ENCODE results near the gene TJP1.
A peak's percentile ranks its signal among the peaks of the same experiment; 100 is the strongest.
"Not testable (repeated sequence)": the region's sequence is repeated elsewhere in the genome, so short reads cannot be mapped to it uniquely, and the experiment has no call there.

Gene TJP1

GRCh38 chr15:29681166-29681845 is 141.0 kb downstream of the TJP1 start:
- DNase-seq (ENCODE audit: low read depth), result no peak

DNA sequence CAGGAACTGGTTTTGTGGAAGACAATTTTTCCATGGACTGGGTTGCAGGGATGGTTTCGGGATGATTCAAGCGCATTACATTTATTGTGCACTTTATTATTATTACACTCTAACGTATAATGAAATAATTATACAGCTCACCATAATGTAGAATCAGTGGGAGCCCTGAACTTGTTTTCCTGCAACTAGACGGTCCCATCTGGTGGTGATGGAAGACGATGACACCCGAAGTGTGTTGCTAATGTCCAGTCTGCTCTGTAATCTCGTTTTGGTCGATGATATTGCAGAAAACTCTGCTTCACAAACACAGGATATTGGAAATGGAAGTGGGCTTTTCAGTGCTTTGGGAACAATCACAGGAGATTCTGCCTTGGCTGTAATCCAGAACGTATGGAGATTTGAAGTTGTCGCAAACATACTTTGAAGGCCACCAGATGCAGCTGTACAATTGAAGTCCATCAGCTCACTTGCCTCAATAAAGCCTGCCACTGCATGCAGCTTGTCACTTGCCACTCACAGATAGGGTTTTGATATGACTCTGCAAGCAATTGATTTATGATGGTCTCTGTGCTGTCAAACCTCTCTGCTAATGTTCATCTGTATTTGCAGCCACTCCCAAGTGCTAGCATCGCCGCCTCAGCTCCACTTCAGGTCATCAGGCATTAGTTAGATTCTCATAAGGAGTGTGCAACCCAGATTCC is 141.7 kb downstream of the TJP1 start:
- no peak for DNase-seq (ENCODE audit: low read depth)

DNA sequence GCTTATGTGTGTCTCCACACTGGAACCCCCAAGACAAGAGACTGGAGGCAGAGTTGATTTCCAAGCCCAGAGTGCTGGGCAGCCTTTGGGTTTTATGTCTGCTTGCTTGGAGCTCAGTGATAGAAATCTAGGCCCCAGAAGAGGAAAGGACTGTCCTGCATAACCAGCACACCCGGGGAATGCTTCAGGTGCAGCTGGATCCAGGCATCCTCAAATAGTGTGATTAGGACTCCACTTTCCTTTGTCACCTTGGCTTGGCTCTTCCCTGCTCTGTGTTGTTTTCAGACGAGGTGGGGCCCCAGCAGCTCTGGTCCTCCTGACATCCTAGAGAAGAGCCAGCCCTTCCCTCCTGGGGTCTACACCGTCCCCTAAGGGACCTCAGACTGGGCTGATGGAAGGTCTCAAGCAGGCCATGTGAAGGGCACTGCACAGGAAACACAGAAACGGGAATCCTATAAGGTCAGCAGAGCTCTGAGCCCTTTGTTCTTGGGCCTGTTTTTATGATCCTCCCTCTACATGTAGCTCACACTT is 143.7 kb downstream of the TJP1 start:
- no peak for DNase-seq (ENCODE audit: low read depth)

DNA sequence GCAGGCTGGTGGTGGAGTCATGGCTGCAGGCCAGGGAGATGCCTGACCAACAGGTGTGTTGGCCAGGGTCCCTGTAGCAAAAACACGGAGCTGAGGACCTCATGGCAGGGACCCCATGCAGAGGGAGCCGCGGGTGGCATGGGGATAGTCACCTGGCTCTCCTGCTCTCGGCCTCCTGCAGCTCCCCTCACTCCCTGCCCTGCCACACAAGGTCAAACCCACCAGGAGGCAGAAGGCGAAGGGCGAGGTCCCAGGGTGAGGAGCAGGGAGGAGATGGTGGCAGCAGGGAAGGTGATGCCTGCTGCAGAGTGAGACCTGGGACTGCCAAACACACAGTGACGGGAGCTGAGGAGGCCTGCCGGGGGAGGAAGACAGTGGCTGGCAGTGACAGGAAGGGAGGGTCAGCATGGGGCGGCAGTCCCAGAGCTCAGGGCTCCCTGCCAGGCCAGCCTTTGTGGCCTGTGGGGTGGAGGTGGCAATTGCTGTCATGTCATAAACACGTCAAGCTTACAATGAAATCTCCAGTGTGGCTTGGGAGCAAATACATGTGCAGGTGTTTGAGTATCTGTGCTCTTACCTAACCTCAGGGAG is 144.3 kb downstream of the TJP1 start:
- no peak for DNase-seq (ENCODE audit: low read depth)

DNA sequence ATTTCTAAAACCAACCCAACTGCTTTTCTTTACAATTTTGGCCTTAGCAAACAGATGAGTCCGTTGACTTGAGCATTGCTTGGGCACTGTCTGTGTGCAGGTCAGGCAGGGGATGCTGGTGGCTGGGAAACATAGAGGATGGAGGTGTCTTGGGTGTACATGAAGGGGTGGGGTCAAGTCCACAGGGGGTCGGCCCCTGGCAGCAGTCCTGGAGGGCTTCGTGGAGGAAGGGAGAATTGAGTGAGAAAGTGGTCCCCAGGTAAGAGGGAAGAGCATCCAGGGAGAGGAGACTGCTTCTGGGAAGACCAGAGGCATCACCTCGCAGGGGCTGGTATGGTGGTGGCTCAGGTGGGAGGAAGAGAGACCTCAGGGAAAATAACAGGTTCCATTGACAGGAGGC is 144.8 kb downstream of the TJP1 start:
- no peak for DNase-seq (ENCODE audit: low read depth)

DNA sequence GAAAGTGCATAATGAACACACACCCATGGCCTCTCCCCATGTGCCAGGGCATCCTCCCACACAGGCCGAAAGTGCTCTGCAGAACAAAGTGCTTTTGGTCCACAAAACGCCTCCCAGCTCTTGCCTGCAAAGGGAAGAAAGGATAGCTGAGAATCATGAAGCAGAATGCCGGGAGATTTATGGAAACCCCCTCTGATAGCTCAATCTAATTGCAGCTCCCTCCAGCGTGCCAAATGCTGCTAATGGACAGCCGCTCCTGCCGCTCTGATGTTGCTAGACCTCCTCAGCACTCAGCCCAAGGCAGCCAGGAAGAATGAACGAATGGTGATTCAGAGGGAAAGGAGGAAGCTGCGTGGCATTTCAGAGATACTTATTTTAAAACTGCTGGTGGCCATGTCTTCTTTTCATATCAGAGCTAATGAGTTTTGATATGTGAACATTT is 145.3 kb downstream of the TJP1 start:
- DNase-seq (ENCODE audit: low read depth), result no peak

DNA sequence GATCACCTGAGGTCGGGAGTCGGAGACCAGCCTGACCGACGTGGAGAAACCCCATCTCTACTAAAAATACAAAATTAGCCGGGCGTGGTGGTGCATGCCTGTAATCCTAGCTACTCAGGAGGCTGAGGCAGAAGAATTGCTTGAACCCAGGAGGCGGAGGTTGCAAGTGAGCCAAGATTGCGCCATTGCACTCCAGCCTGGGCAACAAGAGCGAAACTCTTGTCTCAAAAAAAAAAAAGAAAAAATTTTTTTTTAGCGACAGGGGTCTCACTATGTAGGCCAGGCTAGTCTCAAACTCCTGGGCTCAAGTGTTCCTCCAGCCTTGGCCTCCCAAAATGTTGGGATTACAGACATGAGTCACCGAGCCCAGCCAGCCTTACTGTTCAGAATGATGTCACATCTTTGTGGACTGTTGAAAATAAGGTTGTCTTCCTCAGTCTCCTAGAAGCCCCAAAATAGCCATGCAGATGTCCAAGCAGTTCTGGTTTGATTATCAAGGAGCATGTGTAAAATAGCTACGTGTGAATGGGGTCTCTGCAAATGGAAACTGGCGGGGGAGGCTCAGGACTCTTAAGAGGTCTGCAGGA is 145.8 kb downstream of the TJP1 start:
- not testable (repeated sequence) for DNase-seq (ENCODE audit: low read depth)

GRCh38 chr15:29675791-29676301 is 146.4 kb downstream of the TJP1 start:
- no peak for DNase-seq (ENCODE audit: low read depth)

GRCh38 chr15:29674661-29675533 is 147.4 kb downstream of the TJP1 start:
- no peak for DNase-seq (ENCODE audit: low read depth)

GRCh38 chr15:29672923-29673809 is 149.1 kb downstream of the TJP1 start:
- no peak for DNase-seq (ENCODE audit: low read depth)

GRCh38 chr15:29672446-29672845 is 149.8 kb downstream of the TJP1 start:
- no peak for DNase-seq (ENCODE audit: low read depth)

DNA sequence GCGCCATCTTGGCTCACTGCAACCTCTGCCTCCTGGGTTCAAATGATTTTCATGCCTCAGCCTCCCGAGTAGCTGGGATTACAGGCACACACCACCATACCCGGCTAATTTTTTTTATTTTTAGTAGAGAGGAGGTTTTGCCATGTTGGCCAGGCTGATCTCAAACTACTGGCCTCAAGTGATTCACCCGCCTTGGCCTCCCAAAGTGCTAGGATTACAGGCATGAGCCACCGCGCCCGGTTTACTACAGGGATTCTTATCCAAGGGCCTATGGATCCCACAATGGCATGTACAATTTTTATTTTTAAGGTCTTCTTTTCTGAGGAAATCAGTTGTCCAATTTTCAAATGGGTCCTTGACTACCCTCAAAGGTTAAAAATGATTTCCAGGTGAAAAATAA is 150.2 kb downstream of the TJP1 start:
- not testable (repeated sequence) for DNase-seq (ENCODE audit: low read depth)

DNA sequence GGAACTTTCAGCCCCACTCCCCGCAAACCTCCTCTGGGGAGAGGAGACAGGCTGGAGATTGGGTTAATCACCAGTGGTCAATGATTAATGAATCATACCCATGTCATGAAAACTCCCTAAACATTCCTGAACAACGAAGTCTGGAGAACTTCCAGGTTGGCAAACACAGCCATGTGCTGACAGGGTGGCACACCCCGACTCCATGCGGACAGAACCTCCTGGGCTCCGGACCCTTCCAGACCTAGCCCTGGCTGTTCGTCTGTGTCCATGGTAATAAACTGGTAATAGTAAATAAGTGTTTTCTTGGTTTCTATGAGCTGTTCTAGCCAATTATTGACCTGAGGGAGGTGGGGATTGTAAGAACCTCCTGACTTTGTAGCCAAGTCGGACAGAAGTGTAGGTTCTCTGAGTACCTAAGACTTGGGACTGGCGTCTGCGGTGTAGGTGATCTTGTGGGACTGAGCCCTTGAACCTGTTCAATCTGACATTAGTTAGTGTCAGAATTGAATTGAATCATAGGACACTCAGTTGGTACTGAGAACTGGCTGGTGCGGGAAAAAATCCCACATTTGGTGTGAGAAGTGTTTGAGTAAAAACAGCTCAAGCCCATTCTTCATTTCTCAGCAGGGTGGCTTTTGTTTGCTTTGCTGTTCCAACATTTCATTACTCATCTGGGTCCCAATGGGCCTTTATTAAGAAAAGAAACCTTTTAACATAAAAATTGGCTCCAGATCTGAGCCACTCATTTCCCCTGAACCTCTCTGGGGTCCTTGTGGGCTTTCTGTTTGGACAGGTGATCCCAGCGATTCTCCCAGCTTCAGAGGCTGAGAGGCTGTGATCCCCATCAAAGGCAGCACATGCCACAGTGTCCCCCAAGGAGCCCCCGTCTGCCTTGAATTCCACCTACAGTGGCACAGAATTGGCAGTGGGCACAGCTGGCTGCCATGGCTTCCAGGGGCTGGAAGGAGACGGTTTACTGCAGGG is 151.0 kb downstream of the TJP1 start:
- DNase-seq (ENCODE audit: low read depth), result no peak

DNA sequence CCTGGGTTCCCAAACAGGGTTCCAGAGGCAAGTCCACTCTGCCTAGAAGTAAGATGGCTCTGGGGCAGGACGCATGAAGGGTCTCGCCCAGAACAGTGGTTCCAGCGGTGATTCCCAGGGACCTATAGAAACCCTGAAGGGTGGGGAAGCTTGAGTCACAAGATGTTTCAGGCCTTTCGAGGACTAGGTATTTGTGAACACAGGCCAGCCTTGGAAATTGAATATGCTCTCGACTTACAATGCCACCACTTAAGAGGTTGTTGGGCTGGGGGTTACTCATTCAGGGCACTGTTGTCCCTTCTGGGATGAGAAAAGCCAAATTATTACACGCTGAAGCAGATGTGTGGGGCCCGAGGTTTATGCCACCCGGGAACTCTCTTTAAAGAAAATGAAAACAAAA is 152.0 kb downstream of the TJP1 start:
- DNase-seq (ENCODE audit: low read depth), result no peak

DNA sequence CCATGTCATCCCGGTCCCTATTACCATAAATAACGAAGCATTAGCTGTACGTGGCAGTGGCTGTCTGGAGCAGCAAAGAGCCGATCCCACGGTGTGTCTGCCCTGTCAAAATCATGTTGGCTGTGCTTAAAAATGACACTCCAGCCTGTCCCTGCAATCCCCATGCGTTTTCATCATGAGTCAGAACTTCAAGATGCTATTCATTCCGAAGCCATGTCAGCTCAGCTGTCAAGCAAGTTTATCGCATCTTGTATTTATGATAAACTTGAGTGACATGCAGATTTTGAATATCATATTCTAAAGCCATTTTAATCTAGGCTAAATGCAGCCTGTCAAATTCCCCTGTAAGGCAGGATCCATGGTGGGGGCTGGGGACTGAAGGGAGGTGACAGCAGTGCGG is 152.4 kb downstream of the TJP1 start:
- DNase-seq (ENCODE audit: low read depth), result no peak

- DNase-seq (ENCODE audit: low read depth), result peak; percentile 4
Measured at GRCh38 chr15:29668120-29668602, 154.1 kb downstream of the TJP1 start.

DNA sequence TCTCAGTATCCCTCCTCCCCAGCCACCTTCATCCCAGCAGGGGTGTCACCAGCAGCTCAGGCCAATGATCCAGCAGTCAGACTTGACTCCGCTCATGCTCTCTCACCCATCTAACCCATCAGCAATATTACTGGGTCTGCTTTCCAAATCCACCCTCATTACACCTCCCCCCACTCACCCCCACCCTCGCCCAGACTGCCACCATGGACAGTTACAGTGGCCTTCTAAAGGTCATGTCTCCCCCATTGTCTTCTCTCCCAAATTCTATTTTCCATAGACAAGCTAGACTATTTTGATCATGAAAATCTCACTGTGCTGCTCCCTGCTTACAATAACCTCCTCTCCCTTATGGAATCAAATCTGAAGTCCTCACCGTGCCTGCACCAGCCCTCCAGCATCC is 156.0 kb downstream of the TJP1 start:
- DNase-seq (ENCODE audit: low read depth), result no peak

GRCh38 chr15:29665444-29666003 is 156.7 kb downstream of the TJP1 start:
- no peak for DNase-seq (ENCODE audit: low read depth)

- DNase-seq (ENCODE audit: low read depth), result no peak
Measured at GRCh38 chr15:29664406-29664805, 157.9 kb downstream of the TJP1 start.

Data from activated T-cell treated with anti-CD3 and anti-CD28 coated beads for 24 hours (primary cell).